HG02571 (cell line): Measurements from ENCODE around the gene RERE.
"Not testable (repeated sequence)": the region's sequence is repeated elsewhere in the genome, so short reads cannot be mapped to it uniquely, and the experiment has no call there.

Experiments used
- ATAC-seq: cut with Tn5 transposase; IDR thresholded peaks from one replicate; pipeline ENCODE4 v1.9.1; 2021; ENCODE audit warnings: mild to moderate bottlenecking, moderate library complexity; ENCODE audit not compliant: unreplicated experiment

Gene RERE

GRCh38 chr1:8844501-8845006 lies 27.1 kb upstream of the RERE start:
- ATAC-seq: no peak

- no peak for ATAC-seq
Observed at GRCh38 chr1:8841395-8841794, 24.0 kb upstream of the RERE start.

DNA sequence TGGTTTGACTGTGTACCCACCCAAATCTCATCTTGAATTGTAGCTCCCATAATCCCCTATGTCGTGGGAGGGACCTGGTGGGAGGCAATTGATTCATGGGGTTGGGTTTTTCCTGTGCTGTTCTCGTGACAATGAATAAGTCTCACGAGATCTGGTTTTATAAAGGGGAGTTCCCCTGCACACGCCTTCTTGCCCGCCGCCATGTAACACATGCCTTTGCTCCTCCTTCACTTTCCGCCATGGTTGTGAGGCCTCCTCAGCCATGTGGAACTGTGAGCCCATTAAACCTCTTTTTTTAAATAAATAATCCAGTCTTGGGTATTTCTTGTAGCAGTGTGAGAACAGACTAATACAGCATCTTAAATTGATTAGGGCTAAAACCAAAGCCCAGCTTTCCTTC lies 22.6 kb upstream of the RERE start:
- no peak for ATAC-seq

DNA sequence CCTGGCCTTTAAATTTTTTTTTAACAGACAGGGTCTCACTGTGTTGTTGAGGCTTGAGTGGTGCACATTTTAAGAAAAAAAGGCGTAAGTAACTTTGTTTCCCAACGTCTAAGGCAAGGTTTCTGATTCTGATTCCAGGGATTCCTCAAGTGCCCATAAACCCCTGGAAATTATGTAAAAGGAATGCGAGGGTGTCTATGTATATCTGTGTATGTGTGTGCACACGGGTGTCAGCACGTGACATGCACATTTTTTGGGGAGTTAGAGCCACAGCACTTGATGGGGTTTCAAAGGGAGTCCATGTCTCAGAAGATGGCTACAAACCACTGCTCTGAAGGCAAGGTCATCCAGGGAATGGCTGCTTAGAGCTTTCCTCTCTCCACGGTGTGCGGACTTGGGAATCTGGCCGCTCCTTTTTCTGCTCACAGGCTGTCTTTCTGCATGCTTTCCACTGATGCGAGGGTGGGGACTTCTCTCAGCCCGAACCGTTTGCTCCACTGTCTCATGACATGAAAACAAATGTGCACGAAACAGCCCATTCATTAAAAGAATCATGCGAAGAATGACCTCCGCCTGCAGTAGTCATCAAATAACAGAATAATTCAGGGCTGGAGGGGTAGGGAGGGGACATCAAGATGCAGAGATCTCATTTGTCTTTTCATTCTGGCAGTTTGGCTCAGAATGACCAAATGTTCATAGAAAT lies 18.7 kb upstream of the RERE start:
- no peak for ATAC-seq

- ATAC-seq: no peak
Observed at GRCh38 chr1:8831340-8831739, 13.9 kb upstream of the RERE start.

DNA sequence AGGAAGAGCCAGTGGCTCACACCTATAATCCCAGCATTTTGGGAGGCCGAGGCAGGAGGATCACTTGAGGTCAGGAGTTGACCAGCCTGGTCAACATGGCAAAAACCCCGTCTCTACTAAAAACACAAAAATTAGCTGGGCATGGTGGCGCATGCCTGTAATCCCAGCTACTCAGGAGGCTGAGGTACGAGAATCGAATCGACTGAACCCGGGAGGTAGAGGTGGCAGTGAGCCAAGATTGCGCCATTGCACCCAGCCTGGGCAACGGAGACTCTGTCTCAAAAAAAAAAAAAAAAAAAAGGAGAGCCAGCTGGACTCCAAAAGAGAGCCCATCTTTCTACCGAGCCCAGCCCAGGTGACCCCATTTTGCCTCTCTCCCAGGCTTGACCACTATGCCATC lies 13.3 kb upstream of the RERE start:
- ATAC-seq: not testable (repeated sequence)

DNA sequence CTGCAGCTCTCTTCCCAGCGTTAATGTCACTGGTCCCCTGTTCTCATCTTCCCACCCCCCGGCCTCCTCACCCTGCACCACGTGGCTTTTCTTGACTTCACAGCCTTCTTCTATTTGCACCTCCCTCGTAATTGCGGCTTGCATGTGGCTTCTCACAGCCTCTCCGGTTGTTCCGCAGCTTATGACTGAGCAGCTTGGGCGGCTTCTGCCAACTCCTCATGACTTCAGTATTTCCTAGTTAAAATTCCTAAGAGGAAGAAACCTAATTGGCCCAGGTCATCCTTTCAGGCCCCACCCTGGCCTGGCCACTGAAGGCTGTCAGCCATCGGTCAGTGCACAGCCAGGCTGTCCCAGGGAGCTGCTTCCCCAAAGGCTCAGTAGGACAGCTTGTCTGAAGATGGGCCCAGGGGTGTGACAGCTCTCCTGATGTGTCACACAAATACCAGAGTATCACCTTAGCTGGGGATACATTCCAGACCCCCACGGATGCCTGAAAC lies 8.6 kb upstream of the RERE start:
- no peak for ATAC-seq

GRCh38 chr1:8823295-8823664 lies 5.8 kb upstream of the RERE start:
- ATAC-seq: no peak

- ATAC-seq: no peak
Observed at GRCh38 chr1:8822373-8823294, 5.2 kb upstream of the RERE start.

- ATAC-seq: no peak
Observed at GRCh38 chr1:8821084-8821483, 3.6 kb upstream of the RERE start.

GRCh38 chr1:8818789-8819188 lies 1.3 kb upstream of the RERE start:
- not testable (repeated sequence) for ATAC-seq

- ATAC-seq: no peak
Observed at GRCh38 chr1:8818325-8818775, 910 bp upstream of the RERE start.

- ATAC-seq: peak; percentile 34
Observed at GRCh38 chr1:8816831-8817411, 519 bp downstream of the RERE start.

DNA sequence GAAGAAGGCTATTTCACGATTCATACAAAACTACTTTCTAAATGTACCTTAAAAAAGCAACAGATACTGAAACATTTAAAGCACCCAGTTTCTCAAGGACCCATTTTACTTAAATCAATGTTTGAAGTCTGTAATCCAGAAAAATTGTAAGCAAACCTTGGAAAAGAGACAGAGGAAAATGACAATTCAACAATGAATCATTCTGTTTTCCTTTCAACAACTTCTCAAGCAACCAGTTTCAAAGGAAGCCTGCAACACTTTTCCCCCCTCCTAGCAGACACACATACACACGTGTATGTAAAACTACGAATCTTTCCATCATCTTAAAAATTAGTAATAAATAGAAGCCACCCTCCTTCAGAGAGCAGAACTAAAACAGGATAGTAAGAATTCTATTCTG lies 1.2 kb downstream of the RERE start:
- ATAC-seq: no peak

- no peak for ATAC-seq
Observed at GRCh38 chr1:8815582-8816151, 1.8 kb downstream of the RERE start.

DNA sequence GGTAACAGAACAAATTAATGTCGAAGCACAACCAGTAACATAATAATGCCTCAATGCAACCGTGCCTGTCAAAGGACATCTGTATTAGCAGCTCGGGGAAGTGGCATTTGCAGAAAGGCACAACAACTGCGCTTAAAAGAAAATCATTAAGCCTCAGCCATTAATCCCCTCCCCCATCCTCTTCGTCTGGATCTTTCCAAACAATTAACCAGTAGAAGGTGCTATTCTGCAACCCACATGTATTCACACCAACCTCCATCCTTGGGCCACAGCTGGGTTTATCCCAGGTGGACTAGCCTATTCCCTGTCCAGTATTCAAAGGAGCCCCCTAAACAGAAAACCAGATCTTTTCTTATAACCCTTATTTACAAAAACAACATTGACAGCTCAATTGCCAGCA lies 2.6 kb downstream of the RERE start:
- no peak for ATAC-seq

GRCh38 chr1:8813991-8814390 lies 3.4 kb downstream of the RERE start:
- no peak for ATAC-seq

DNA sequence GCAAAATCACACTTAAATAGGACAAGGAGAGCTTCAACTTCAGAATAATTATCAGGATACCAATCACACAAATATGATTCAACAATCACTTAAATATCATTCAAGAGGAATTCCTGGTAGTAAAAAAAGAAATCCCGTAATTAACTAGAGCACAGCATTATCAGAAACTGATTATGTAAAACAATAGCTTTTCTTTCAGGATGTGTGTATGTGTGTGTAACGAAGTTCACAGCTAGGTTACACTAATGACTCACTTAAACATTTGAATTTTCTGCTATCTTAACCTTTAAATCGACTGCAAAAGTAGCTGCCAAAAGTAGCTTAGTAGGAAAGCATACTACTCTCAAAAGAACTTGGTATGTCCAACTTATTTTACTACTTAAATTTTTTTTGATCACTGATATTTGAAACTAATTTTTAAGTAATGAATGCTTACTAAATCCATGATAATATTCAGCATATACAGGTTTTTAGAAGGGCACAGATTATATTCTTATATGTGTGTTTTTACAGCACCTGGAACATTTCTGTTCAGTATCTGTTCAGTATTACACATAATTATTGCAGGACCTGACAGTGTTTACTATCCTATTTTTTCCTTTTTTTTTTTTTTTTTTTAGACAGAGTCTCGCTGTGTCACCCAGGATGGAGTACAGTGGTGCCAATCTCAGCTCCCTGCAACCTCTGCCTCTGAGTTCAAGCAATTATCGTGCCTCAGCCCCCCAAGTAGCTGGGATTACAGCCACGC lies 4.2 kb downstream of the RERE start:
- ATAC-seq: no peak

DNA sequence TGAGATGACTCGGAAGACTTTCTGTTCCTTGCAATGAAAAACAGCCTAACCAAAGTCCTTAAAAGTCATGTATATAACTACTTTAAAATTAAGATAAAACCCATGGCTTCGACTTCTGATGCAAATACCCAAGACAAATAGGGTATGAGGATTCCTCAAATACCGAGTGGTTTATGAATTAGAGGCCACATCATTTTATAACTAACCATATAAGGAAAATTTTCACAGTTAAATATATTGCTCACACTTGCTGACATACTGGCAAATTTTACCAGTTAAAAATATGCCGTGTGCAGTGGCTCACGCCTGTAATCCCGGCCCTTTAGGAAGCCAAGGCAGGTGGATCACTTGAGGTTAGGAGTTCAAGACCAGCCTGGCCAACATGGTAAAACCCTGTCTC lies 5.4 kb downstream of the RERE start:
- no peak for ATAC-seq

DNA sequence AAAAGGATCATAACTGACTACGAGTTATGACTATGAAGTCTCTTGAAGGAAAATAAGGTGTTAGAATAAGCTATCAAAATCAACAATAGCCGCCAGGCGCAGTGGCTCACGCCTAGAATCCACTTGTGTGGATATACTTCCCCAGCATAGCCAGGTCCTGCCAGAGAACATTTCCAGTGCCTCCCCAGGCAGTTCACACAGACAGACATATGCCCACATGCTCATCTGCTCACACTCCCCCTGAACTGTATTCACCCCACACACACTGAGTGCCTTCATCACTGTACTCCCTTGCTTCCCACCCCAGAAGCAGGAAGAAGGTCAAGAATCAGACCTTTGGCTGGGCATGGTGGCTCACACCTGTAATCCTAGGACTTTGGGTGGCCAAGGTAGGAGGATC lies 6.5 kb downstream of the RERE start:
- ATAC-seq: no peak
